Stimulated activated CD8-positive, alpha-beta memory T cell treated with anti-CD3 and anti-CD28 coated beads, Interleukin-12 subunit alpha, Interleukin-12 subunit beta, amount 100 ng/mL, for 4 hours (primary cell): ENCODE measurements around the gene KDM8.
A peak's percentile ranks its signal among the peaks of the same experiment; 100 is the strongest.

Experiments
- DNase-seq: peaks from one replicate; pipeline ENCODE4 v3.0.0-alpha.2; 2020; ENCODE audit warnings: low read depth

Gene KDM8

DNA sequence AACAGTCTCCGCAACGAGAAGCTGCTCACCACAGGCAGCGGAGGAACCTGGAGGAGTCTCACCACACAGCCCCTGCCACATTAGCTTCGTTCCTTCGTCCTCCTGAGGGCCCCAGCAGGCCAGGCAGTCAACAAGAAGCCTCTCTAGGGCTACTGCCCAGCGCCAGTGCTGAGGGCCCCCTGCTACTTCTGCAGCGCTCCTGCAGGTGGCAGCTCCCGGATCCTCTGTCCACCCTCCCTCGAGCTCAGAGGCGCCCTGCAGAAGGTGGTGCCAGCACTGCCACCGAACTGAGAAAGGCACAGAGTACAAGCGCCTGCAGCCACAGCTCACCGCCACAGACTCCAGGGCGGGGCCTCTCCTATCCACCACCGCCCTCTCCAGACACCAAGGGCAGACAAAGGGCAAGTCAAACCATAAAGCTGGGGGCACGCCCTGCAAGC is 27.3 kb downstream of the KDM8 start:
- peak; percentile 45 for DNase-seq

- no peak for DNase-seq
These were observed 28.4 kb downstream of the KDM8 start for GRCh38 chr16:27231692-27232060.

- no peak for DNase-seq
These were observed 29.0 kb downstream of the KDM8 start for GRCh38 chr16:27232061-27232900.

- no peak for DNase-seq
These were observed 29.7 kb downstream of the KDM8 start for GRCh38 chr16:27232901-27233625.

DNA sequence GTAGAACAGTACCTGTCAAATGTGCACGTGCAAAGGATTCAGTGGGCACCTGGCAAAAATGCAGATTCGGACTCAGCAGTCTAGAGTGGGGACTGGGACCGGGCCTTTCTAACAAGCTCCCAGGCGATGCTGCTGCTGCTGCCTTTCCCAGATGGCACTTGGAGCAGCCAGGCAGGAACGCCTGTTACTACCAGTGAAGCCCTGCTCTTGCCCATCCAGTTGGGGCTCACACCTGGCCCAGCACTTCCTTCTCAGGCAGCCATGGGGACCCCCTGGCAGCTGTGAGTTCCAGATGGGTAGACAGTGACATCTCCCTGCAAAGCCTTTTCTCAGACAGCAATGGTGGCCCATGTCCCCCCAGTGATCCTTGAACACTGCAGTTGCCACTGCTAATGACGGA is 30.4 kb downstream of the KDM8 start:
- DNase-seq = no peak

DNA sequence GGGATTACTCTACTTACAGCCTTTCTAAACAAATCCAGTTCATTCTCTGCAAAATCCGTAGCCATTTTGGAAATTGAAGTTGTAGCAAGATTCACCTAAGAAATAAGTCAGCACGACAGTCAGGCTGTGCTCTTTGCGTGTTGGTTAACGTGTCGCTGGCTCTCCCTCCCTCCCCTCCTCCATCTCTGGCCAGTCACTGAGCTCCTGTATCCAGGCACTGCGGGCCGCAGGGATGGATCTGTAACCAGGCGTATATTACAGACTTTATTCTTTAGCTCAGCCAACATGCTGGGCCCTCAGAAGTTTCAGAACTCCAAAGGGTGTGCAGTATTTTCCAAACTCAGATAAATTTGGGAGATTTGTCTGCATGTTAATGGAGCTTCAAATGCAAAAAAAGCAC is 30.8 kb downstream of the KDM8 start:
- DNase-seq = no peak

DNA sequence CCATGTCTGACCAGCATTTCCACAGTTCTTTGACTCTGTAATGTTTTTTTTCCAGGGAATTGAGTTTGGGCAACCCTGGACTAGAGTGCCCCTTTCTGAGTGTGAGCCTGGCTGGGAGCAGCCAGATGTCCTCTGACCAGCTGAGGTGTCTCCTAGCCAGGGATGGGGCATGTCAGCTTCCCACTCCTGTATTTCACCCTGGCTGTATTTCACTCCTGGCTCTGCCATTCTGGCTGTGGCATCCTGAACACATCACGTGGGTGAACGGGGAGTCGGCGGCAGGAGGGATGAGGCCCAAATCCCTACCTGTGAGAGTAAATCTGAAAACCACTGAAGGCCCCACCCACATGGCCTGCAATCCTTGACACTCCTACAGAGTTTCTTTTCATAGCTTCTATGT is 31.3 kb downstream of the KDM8 start:
- DNase-seq = no peak

- peak; percentile 60 for DNase-seq
These were observed 32.0 kb downstream of the KDM8 start for GRCh38 chr16:27235055-27235937.

GRCh38 chr16:27235938-27236245 is 32.6 kb downstream of the KDM8 start:
- no peak for DNase-seq

DNA sequence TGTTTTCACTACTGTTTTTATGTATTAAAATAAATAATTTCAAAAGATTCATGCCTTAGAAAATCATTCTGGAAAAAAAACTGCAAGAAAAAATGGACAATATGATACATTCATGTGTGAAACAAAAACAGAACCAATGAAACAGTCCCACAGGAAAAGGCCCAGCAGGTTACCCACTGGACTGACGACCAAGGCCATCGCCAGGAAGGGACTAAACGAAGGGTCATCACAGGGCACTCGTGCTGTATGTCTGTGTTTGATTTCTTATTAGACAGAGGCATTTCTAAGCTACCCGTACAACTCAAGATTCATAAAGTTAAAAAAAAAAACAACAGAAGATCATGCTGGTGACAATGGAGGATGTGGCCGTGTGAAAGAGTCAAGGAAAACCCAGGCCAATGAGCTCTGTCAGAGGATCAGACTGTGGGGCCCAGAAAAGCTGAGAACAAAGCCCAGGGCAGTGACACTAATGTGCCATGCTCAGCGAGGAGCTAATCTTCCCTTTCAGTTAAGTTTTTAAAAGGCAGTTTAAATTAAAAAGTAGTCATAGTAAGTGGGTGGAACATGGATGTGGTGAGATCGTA is 33.4 kb downstream of the KDM8 start:
- no peak for DNase-seq

- peak; percentile 65 for DNase-seq
These were observed 34.1 kb downstream of the KDM8 start for GRCh38 chr16:27237219-27238015.

DNA sequence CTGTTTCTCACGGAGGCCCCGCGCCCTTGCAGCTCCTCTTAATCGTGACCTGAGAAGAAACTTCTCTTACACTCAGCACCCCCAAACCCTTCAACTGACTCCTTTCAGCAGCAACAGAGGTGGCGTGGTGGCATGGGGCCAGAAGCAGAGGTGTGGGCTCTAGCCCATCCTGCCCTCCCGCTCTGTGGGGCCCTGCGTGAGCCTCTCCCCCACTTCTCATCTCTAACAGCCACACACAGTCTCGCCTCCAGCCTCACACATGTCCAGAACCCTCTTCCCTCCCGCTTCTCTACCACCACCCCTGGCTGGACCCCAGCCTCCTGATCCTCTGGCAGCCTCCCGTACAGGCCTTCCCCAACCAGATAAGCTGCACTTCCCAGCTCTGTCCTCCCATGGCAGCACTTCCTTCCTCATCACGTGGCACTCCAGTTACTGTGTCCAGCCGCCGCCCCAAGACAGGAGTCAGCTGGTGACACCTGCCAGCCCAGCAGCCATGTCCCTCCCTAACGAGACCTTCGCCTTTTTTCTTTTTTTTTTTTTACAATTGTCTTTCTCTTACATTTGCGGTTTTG is 34.8 kb downstream of the KDM8 start:
- no peak for DNase-seq

GRCh38 chr16:27238591-27238990 is 35.3 kb downstream of the KDM8 start:
- no peak for DNase-seq

GRCh38 chr16:27239026-27239425 is 35.7 kb downstream of the KDM8 start:
- no peak for DNase-seq

DNA sequence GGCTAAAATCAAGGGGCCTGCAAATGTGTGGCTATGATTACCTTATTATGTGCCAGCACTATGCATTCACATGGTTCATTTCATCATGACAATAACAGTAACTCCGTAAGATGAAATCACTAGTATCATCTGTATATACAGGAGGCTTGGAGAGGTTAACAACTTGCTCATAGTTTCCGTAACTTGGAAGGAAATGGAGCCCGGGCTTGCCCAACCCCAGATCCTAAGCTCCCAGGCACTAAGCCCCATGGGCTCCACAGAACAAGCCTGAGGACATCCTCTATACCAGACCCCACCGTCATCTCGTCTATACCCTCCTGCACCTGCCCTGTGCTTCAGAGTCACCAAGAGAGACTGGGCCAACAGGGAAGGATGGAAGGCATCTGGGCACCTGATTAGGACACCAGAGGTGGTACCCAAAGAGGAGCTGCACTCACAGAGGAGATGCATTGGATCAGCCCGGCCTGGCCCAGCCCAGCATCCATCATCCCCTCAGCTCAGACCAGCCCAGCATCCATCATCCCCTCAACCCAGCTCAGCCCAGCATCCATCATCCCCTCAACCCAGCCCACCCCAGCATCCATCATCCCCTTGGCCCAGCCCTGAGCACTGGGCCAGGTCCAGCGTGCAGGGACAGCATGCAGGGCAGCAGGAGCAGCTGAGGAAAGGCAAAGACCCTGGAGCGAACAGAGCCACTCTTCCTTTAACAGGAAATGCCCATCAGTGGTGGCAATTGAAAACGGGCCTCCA is 36.8 kb downstream of the KDM8 start:
- no peak for DNase-seq

DNA sequence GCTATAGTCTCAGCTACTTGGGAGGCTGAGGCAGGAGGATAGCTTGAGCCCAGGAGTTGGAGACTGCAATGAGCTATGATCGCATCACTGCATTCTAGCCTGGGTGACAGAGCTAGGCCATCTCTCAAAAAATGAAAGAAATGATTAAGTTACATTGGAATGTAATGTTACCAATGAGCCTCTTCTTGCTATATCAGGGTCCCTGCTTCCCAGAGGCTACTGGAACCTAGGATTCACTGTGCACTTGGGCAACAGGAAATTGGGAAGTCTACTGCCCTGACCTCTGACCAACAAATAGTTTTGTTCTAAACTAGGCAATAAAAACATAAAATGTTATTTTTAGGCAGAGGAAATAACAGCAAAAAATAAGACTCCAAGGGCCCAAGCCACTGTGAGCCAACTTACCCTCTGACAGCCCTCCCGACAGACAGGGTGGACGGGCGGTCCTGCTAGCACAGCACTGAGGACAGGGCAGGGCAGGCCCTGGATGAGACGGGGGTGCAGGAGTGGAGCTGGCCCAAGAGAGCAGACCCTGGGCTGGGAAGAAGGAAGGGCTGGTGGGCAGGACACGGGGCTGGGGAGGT is 37.7 kb downstream of the KDM8 start:
- DNase-seq = no peak

DNA sequence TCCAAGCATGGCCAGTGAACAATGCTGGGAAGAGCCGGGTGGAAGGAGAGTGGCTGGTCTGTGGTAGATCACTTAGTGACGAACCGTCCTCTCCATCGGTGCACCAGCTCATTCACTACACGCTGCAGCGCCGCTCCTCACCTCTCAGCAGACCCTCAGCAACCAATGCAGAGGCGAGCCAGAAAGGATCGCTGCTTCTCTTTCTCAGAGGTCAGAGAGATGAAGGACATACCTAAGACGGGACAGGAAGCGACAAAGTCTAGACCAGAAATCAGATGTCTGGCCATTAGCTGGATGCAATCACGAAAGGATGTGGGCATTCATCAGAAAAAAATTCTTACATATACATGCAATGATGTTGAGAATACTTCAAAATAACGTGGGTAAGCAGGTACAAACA is 38.3 kb downstream of the KDM8 start:
- DNase-seq = no peak

DNA sequence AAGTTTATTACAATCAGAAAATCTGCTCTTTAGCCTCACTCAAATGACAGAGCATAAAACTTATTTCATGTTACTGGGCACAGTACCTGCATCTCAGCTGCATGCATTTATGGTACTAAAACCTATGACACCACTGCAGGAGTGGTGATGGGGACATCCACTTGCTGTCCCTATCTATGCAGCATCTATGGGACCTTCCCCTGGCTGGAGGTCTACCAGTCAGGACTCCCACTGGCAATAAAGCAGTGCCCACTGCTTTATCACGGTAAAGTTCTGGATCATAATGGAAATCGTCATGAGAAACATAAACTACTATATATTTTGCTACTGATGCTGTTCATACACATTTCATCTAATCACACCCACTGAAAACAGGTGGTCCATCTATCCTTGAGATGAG is 39.1 kb downstream of the KDM8 start:
- no peak for DNase-seq

- DNase-seq = no peak
These were observed 39.7 kb downstream of the KDM8 start for GRCh38 chr16:27242868-27243590.
